SW480 (cell line): Measurements from ENCODE around the gene GNB1.

Source experiments
- DNase-seq: peaks from one replicate; pipeline ENCODE4 v3.0.0-alpha.2; 2016; ENCODE audit warnings: low spot score

Gene GNB1

GRCh38 chr1:1825217-1825616, 65.7 kb downstream of the GNB1 start:
- no peak for DNase-seq

GRCh38 chr1:1819762-1820161, 71.1 kb downstream of the GNB1 start:
- no peak for DNase-seq

- no peak for DNase-seq
Measured at GRCh38 chr1:1817221-1817620, 73.7 kb downstream of the GNB1 start.

GRCh38 chr1:1815606-1816281, 75.1 kb downstream of the GNB1 start:
- DNase-seq = no peak

GRCh38 chr1:1809489-1809888, 81.4 kb downstream of the GNB1 start:
- no peak for DNase-seq

- no peak for DNase-seq
Measured at GRCh38 chr1:1808206-1808605, 82.7 kb downstream of the GNB1 start.

- no peak for DNase-seq
Measured at GRCh38 chr1:1806890-1807289, 84.0 kb downstream of the GNB1 start.

GRCh38 chr1:1804301-1804700, 86.6 kb downstream of the GNB1 start:
- no peak for DNase-seq

GRCh38 chr1:1802871-1803270, 88.0 kb downstream of the GNB1 start:
- DNase-seq = no peak

GRCh38 chr1:1799716-1800115, 91.2 kb downstream of the GNB1 start:
- DNase-seq = no peak

GRCh38 chr1:1797731-1798341, 93.1 kb downstream of the GNB1 start:
- DNase-seq = no peak

- DNase-seq = no peak
Measured at GRCh38 chr1:1796466-1796865, 94.4 kb downstream of the GNB1 start.

GRCh38 chr1:1794999-1795398, 95.9 kb downstream of the GNB1 start:
- no peak for DNase-seq

- DNase-seq = no peak
Measured at GRCh38 chr1:1793481-1794244, 97.2 kb downstream of the GNB1 start.

- DNase-seq = peak; percentile 30
Measured at GRCh38 chr1:1788646-1789431, 102.0 kb downstream of the GNB1 start.

GRCh38 chr1:1788136-1788535, 102.8 kb downstream of the GNB1 start:
- no peak for DNase-seq

GRCh38 chr1:1786836-1787605, 103.9 kb downstream of the GNB1 start:
- no peak for DNase-seq

- DNase-seq = no peak
Measured at GRCh38 chr1:1785666-1786065, 105.2 kb downstream of the GNB1 start.

- DNase-seq = no peak
Measured at GRCh38 chr1:1784933-1785332, 106.0 kb downstream of the GNB1 start.

- DNase-seq = no peak
Measured at GRCh38 chr1:1783320-1783719, 107.6 kb downstream of the GNB1 start.

GRCh38 chr1:1782399-1783221, 108.3 kb downstream of the GNB1 start:
- DNase-seq = peak; percentile 62
